AG09319 (cell line): Measurements from ENCODE around the gene VPREB1.
A peak's percentile ranks its signal among the peaks of the same experiment; 100 is the strongest.
"Not testable (repeated sequence)": the region's sequence is repeated elsewhere in the genome, so short reads cannot be mapped to it uniquely, and the experiment has no call there.

Experiments
- DNase-seq: peaks from one replicate; pipeline ENCODE4 v3.0.0-alpha.2; 2010; ENCODE audit warnings: low read depth; ENCODE audit errors: extremely low read depth
- CTCF ChIP-seq: IDR thresholded peaks from 2 replicates; pipeline ENCODE4 v1.5.1; 2011; ENCODE audit warnings: low read depth, mild to moderate bottlenecking, inconsistent platforms, low read length, moderate library complexity

The VPREB1 gene

GRCh38 chr22:22207845-22208564 lies 36.6 kb upstream of the VPREB1 start:
- TF ChIP-seq CTCF: peak; percentile 73
- DNase-seq: peak; percentile 31

GRCh38 chr22:22208652-22209051 lies 35.9 kb upstream of the VPREB1 start:
- TF ChIP-seq CTCF: no peak

DNA sequence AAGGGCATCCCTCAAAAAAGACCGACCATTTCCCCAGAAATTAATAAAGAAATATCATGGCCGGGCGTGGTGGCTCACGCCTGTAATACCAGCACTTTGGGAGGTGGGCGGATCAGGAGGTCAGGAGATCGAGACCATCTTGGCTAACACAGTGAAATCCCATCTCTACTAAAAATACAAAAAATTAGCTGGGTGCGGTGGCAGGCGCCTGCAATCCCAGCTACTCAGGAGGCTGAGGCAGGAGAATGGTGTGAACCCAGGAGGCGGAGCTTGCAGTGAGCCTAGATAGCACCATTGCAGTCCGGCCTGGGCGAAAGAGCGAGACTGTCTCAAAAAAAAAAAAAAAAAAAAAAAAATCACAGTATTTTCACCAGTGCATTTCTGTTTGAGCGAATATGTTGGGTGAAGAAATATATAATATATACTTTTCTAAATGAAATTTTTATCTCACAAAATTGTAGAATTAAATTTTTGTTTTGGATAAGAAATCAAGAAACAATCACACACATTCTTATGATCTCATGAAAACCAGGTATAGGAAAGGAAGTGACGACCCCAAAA lies 35.4 kb upstream of the VPREB1 start:
- DNase-seq: not testable (repeated sequence)

More at GRCh38 chr22:22208652-22209051, 35.9 kb upstream of the VPREB1 start:
- no peak for DNase-seq

DNA sequence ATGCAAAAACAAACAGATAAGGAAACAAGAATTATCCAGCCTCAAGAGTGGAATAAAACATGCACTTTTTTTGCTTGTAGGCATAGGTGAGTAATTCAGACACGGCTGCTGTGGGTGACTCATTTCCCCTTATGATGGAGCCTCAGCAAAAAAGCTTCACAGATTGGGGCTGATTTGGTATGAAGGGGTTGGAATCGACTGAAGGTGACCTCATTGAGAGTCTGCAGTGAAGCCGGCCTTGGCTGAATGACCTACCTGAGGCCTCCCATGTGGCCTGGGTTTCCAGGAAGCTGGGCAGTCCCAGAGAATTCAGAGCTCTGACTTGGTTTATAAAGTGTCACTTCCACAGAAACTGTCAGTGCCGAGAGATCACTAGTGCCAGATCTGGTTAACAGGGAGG lies 34.2 kb upstream of the VPREB1 start:
- no peak for DNase-seq
- no peak for TF ChIP-seq CTCF

- no peak for DNase-seq
- no peak for TF ChIP-seq CTCF
Observed at GRCh38 chr22:22210889-22211833, 33.4 kb upstream of the VPREB1 start.

DNA sequence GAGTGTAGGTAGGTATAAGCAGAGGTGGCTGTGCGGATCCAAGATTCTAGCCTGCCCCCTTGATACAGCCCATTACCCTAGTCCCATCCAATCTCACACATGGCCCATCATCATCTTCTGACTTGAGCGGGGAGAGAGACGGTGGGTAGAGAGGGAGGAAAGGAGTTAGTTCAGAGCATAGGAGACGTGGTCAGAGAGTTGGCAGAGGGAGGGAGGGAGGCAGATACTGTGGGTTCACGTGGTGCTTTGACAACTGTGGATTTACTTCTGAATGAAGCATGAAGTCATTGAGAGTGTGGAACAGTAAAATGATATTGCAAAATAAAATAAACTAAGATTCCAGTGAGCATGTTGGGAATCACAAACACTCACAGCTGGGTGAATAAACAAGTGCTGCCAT lies 31.4 kb upstream of the VPREB1 start:
- no peak for DNase-seq
- TF ChIP-seq CTCF: no peak

DNA sequence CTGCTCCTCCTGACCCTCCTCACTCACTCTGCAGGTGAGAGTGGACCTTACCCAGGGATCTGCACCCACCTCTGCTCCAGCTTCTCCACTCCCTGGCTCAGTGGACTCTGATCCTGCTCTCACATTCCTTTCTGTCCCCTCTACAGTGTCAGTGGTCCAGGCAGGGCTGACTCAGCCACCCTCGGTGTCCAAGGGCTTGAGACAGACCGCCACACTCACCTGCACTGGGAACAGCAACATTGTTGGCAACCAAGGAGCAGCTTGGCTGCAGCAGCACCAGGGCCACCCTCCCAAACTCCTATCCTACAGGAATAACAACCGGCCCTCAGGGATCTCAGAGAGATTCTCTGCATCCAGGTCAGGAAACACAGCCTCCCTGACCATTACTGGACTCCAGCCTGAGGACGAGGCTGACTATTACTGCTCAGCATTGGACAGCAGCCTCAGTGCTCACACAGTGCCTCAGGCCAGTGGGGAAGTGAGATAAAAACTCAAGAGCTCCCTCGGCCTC lies 29.7 kb upstream of the VPREB1 start:
- no peak for TF ChIP-seq CTCF
- no peak for DNase-seq
